SIG-M5 (cell line): ENCODE data around the gene MAEA.
A peak's percentile ranks its signal among the peaks of the same experiment; 100 is the strongest.

Source experiments
- DNase-seq: peaks from one replicate; lab custom pipeline; 2025; lab: John Stamatoyannopoulos, UW

The MAEA gene

DNA sequence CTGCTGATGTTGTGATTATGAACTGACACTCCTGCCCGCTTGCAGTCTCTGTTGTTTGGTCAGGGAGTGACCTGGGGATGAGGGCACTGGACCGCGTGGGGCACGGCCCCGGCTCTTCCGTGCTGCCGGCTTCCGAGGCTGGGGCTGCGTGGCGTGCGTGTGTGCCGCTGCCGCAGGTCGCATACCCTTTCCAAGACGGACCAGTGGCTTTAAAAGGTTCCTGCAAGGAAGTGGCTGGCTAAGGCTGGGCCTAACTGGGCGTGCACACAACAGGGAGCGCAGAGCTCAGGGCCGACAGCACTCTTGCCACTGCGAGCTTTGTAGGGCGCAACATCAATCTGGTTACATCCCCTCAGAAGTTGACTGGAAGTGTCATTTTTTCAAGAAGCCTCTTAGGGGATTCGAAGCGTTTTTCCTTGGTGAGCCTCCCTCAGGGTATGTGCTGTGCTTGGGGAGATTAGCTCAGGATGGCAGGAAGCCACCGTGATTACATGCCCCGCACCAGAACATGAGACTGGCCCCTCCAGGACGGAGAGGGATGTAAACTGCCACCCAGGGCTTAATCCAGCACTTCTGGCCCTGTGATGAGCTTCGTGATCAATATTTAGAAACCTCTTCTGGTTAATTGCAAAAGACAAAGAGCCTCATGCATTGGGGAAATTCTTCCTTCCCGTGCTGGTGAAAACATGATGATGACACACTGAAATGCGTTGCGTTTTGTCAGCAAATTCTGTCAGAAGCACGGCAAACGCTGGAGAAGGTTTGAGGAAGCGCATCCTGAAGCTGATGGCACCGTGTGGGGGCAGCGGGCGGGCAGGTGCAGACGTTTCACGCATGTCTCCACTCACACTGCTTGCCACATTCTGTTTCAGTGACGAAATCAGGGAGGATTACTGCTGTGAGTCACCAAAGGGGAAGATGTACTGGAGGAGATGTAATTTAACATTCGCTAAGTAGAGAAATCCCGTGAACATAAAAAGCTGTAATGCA lies 11.1 kb downstream of the MAEA start:
- peak; percentile 91 for DNase-seq

DNA sequence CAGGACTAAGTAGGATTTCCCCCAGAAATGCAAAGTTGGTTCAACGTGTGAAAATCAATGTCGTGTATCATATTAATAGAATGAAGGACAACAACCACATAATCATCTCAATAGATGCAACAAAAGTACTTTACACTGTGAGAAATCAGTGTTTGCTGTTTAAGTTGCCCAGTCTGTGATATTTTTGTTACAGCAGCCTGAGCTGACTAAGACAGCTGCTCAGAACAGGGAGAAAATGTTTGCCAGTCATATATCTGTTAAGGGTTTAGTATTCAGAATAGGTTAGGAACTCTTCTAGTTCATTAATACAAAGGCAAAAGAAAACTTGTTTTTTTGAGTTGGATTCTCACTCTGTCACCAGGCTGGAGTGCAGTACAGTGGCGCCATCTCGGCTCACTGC lies 12.5 kb downstream of the MAEA start:
- no peak for DNase-seq

DNA sequence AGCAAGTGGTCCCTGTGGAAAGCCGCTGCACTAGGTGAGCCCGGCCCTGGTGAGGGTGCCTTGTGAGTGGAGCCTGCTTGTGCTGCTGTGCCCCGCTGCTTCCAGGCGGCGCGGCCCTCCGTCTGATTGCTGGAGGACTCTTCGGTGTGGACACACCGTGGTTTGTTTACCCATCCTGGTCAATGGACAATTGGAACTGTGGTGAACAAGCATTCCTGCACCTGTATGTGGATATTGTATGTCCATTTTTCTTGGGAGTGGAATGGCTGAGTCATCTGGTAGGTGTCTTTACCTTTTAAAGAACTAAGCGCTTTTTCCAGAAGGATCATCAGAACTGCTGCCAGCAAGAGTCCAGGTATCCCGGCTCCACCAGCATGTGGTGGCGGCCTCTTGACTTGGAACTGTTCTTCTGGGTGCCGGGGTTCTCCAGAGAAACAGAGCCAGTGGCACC lies 15.6 kb downstream of the MAEA start:
- no peak for DNase-seq

DNA sequence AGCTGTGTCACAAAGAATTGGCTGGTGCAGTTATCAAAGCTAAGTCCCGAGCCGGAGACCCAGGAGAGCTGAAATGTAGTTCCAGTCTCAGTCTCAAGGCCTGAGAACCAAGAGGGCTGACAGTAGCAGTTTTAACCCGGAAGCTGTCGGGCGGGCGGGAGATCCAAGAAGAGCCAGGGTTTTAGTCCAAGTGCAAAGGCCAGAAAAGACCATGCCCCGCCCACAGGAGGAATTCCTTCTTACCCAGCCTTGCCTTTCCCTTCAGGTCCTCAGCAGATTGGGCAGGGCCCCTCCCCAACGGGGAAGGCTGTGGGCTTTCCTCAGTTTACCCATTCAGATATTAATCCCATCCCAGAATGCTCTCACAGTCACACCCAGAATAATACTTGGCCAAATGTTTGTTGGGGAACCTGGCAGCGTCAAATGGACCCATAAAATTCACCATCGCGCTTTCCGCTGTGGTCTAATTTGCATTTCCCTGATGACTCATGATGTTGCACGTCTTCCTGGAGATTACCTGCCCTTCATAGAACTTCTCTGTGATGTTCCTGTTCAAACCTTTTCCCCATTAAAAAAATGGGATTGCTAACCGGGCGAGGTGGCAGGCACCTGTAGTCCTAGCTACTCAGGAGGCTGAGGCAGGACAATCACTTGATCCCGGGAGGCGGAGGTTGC lies 16.2 kb downstream of the MAEA start:
- DNase-seq, result no peak

DNA sequence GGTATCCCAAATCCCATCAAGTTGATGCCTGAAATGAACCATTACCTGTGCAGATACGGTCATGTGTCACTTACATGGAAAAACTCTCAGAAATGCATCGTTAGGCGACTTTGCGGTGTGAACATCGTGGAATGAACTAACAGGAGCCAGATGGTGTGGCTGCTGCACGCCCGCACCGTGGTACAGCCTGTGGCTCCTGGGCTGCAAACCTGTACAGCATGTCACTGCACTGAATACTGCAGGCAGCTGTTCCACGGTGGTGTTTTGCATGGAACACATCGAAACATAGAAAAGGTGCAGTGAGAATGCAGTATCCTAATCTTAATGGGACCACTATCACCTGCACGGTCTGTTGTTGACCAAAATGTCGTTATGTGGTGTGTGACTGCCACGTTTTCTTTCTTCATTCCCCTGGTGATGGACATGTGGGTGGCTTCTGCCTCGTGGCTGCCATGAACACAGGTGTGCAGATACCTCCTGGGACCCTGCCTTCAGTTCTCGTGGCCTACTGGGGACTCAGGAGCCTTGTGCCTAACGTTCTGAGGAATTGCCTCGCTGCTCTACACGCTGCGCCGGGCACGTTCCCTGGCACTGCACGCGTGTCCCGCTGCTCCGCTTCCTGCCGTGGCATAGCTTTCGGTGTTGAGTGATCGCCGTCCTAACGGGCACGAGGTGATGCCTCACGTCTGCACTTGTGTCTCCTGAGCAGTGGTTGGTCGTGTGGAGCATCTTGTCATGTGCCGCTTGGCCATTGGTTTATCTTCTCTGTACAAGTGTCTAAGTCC lies 18.5 kb downstream of the MAEA start:
- DNase-seq, result no peak

DNA sequence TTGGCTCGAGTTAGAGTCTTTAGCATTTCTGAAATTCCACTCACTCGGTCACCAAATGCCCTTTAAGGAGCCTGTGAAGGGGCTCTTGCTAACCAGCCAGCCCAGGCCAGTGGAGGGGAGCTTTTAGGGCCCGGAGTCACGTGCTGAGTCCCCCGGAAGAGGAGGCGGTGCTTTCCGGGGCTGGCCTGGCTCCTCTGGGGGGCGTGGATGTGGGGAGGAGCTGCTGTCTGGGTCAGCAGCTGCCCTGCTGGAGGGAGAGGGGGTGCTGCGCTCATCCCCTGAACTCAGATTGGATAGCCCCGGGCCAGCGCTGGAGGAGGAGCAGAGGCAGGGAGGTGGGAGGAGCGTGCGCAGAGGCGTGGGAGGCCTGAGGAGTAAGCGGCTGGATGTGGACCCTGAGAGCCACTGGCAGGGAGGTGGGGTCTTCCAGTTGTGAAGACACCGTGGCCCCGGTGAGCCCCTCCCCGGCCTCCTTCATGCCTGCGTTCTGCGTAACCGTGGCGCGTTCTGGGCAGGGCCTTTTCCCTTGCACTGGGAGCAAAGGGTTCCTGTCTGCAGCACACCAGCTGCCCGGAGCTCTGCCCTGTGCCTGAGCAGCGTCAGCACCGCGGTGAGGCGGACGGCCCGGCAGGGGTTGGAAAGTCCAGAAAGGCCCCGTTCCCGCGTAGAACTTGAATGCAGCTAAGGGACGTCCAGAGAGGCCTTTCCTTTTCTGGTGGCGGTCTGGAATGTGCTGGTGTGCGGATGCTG lies 19.7 kb downstream of the MAEA start:
- DNase-seq, result no peak

DNA sequence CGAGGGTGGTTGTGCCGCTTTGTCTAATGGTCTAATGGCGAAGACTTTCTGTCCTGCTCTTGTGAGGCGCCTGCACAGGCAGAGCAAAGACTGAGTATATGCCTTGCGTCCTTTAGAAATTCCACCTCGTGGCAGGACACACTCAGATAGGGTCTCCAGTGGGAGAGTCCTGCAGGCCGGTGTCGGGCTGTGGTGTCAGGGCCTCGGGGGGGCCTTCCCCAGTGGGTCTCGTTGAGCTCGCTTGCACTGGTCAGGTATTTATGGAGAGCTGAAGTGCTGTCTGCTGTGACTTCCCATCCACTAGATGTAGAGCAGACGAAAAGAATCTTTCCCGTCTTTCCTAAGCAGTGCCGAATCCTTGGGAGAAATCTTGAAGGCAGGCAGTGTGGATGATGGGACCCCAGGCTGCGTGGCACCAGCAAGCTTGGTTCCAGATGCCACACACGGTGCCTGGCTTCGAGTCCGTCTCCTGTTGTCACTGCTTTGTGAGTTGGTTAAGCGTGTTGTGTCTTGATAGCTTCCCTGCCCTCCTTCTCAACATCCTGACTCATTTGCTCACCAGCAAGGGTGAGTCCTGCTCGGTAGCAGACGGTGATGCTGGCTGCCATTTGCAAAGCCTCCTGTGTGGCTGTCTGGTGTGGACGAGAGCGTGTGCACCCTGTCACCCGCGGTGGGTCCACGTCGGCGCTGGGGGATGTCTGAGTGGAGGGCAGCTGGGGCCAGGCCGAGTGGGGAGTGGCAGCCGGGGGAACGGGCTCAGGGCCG lies 20.5 kb downstream of the MAEA start:
- DNase-seq, result no peak

DNA sequence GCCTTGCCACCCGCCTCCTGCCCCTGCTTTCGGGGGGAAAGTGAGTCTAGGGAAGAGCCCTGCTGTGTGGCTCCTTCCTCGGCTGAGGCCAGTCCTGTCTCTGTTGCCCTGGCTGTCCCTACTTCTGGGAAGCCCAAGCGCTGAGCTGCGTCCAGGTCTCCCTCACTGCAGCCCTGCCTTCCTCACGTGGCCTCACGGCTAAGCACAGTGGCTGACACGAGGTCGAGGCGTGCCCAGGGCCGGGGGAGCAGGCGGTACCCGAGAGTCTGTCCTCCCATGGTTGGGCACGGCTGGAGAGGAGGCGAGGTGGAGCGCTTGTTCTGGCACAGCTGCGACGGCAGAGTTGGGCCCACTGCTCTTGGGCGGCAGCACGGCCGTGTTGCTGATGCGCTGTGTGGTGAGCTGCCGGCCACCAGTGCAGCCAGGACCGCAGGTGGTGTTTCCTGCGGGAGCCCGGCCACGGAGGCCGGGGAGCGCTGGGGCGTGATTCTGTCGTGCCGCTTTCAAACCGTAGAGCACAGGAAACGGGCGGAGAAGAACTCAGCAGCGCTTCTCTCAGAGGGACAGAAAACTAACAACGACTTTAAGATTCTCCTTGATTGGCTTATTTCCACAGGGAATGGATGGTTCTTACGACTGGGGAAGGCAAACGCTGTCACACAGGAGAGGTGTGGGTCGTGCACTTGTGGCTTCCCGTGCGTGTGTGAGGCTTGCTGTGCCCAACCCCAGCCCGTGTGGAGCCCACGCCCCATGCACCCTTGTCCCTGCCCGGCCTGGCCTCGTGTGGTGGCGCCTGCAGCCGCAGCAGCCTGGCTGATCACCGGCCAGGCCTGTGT lies 21.3 kb downstream of the MAEA start:
- no peak for DNase-seq

DNA sequence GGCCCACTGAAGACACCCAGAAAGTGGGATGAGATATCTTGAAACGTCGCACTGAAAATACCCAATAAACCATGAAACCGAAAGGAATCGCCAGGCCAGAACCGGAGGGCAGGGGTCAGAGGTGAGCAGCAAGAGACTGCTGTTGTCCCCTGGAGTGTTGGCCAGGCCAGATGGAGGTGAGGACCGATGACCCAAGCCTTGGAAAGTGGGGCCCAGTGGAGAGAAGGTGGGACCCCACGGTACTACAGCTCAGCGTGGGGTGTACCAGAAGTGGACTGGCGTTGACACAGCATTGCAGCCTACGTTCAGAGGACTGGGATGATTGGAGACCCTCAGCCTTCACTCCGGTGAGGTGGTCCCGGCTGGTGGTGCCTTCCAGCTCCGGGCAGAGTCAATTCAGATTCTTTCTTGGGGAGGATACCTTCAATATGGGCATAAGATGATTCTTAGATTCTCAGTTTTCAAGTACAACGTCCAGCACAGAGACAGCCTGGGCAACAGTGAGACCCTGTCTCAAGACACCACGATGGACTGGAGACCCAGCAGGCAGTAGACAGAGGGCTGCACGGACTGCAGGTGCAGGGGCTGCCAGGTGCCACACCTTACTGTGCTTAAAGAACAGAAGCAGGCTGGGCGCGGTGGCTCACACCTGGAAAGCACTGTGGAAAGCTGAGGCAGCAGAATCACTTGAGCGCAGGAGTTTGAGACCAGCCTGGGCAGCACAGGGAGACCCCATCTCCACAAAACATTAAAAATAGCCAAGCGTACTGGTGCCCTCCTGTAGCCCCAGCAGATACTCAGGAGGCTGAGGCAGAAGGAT lies 23.3 kb downstream of the MAEA start:
- DNase-seq, result no peak

DNA sequence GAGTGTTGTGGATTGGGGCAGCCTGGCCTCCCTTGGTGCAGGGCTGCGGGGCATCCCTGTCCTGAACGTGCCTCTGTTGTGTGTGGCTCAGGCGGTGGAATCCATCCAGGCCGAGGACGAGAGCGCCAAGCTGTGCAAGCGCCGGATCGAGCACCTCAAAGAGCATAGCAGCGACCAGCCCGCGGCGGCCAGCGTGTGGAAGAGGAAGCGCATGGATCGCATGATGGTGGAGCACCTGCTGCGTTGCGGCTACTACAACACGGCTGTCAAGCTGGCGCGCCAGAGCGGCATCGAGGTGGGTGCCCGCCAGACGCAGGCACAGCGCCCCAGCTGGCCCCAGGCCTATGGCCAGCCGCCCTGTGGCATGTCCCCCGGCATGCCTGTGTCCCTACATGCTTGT lies 25.6 kb downstream of the MAEA start:
- DNase-seq, result no peak

DNA sequence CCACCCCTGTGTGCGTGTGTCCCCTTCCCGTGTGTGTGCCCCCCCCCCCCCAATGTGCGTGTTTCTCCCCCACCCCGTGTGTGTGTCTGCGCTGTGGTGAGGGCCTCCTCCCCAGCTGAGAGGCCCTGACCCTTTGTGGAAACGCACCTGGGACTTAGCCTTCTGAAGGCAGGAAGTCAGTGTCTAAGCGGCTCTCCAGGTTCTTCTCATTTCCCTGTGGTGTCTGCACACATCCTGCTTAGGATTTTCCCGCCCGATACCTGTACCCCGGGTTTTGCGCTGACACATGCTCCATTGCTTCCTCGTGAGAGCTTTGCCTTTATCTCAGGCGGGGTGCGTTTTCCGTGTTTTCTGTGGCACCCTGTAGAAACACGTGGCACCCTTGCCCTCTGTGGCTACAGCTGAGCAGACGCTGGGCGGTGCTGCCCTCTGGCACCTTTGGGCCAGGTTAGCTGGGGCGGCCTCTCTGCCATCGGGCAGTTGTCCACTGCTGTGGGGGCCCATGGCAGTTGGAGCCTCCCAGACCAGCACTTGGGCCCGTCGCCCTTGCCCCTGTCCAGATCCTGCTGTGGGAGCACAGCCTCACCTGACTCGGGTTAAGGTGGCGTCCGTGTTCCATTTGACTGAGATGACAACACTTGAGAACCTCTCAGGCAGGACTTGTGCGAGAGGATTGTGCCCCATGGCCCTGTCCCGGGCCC lies 26.3 kb downstream of the MAEA start:
- no peak for DNase-seq

DNA sequence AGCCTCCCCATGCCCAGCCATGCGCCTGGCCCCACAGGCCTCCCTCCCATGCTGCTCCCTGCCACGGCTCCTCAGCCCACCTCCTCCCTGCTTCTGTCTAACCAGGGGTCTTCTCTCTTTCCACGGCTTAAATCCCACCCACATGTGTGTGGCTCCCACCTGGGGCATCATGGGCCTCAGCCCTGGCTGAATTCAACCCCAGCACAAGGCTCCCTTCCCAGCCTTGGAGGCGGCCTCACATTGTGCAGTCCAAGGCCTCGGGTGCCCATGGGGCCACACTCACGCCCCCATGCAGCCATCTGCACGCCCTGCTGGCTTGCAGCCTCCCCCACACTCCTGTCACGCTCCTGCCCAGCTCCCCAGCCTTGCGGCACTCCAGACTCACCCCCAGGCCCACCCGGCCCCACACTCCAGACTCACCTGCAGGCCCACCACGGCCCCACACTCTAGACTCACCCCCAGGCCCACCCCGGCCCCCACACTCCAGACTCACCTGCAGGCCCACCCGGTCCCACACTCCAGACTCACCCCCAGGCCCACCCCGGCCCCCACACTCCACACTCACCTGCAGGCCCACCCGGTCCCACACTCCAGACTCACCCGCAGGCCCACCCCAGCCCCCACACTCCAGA lies 27.0 kb downstream of the MAEA start:
- no peak for DNase-seq

DNA sequence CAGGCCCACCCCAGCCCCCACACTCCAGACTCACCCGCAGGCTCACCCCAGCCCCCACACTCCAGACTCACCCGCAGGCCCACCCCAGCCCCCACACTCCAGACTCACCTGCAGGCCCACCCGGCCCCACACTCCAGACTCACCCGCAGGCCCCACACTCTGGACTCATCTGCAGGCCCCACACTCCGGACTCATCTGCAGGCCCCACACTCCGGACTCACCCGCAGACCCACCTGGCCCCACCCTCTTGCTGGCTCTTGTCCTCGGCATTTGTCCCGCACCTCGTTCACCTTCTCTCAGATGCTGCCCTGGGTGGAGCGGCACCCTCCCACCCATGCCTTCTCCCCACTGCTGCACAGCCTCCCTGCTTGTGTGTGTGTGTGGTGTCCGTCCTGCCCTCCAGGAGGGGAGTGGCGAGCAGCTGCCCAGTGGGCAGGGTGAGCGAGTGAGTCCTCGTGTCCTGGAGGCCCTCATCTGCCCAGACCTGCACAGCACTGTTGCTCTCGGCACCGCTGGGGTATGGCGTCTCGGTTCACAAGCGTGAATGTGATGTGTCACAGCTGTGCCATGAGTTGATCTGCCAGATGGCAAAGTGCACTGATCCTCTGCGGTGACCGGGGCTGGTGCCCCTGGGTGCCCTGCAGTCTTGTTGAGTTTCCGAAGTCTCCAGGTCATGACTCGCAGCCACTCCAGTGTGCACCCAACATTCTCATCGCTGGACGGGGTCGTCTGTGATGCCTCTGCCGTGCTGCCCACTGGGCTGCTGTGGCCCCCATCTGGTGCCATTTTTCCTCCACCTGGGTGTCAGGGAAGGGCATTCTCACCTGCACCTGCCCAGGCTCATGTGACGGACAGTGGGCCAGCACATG lies 27.7 kb downstream of the MAEA start:
- DNase-seq, result no peak

DNA sequence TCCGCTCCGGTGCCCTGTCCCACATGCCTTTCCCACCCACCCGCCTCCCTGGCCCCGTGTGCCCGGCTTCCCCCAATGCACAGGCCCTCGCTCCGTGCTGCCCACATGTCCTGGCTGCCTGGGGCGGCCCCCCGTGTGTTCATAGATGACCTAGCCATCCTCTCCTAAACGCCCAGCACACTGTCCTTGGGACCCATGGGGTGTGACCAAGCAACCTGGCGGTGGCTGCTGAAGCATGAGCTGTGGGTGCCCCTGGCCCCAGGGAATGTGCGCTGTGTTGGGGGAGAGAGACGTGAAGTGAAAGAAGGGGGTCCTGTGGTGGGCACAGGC lies 28.3 kb downstream of the MAEA start:
- DNase-seq, result no peak

DNA sequence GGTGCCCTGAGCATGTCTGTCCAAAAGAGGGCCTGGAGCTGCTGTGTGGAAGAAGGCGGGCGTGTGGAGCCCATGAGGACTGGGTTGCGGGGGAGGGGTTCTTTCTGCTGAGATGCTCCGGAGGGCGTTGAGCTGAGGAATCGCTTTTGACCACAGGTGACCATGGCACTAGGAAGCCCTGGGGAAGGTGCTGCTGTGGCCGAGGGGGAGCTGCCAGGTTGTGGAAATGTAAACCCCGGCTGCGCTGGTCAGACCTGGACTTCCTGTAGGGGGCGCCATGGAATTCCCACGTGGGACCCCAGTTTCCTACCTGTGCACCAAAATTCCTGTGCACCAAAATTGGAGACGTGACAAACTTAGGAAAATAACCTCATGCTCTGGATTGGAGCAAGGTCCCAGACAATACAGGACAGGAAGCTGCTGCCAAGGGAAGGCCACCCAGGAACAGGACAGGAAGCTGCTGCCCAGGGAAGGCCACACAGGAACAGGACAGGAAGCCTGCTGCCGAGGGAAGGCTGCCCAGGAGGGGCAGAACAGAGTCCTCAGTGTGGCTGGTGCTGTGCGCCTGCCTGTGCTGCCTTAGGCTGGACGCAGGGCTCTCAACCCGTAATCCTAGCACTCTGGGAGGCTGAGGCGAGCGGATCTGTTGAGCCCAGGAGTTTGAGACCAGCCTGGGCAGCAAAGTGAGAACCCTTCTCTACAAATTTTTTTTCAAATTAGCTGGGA lies 29.0 kb downstream of the MAEA start:
- DNase-seq, result no peak

DNA sequence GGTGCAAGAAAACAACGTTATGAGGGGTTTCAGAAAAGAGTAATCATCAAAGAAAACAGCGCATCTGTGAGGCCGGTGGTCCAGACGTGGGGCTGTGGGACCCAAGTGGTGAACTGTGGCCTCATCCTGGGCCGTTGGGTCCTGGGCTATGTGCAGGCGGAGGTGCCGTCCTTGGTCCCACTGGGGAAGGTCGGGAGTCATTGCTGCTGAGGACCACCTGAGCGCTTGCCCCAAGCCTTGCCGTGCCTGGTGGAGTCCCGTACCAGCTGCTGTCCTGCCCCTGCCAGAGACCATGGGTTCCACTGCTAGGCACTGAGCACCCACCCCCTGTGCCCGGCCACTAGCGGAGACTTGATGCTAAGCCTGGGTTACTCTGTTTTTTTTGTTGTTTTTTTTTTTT lies 31.8 kb downstream of the MAEA start:
- no peak for DNase-seq
